Right forelimb (tissue), 1 donor: Measurements from ENCODE around the gene PF4V1.
"Not testable (repeated sequence)": the region's sequence is repeated elsewhere in the genome, so short reads cannot be mapped to it uniquely, and the experiment has no call there.

ENCODE experiments used
- DNase-seq: peaks from one replicate; pipeline ENCODE4 v3.0.0-alpha.2; 2018

PF4V1 gene

DNA sequence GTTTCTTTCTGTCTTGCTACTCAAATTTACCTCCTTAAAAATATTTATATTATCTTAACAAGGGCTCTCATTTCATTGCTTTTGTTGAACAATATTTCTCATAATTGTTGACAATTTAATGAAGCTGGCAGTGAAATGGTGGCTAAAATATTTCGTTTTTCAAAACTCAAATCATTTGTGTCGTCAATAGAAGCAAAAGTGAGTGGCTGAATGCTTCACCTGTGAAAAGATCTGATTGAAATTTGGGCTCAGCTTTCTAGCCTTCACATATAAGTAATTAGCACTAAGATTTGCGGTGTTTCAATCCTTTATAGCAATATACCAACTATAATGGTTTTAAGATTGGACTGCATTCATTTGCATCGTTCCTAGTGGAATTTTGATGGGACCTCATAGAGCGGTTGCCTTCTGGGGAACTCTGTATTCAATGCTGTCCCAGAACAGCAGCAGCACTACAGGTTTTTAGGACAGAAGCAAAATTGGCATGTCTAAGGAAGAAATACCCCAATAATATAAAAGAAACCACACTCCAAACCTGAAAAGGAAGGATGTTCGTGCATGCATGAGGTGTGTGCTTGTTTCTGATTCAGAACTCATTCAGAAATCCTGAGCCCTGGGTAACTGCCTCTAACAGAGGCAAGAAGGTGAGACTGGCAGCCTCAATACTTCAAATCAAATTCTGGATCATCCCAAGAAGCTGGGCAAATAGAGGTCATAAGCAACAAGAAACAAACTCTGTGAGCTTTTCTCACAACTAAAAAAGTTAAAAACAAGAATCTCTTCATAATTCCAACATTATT is 18.6 kb downstream of the PF4V1 start:
- DNase-seq, result no peak

DNA sequence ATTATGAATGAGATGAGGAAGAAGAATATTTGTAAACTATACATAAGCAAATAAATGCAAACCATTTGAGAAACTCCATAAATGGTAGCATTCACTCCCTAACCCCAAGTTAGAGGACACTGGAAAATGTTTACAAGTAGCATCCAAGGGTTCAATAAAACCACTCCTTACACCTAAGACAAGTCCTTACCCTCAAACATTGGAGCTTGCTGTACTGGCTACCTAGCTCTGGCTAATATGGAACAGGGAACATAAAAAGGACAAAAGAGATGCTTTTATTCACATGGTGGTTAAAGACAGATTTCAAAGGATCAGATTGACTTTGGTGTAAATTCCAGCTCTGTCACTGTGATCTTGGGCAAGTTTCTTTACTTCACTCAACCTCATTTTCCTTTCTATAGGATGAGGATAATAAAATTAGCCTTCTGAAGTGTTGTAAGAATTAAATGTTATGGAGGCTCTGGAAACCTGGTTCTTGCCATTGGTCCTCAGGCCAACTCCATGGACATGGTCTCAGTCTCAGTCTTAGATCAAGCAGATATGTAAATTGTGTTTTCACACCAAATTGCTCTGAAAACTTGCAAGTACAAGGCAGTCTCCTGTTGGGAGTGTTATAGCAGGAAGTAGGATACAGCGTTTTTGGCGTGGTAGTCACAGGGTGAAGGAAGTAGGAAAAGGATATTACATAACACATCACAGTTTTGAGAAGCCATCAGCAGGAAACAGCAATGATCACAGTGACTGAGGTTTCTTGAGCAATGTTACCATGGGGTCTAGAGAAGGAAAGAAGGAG is 19.4 kb downstream of the PF4V1 start:
- no peak for DNase-seq

DNA sequence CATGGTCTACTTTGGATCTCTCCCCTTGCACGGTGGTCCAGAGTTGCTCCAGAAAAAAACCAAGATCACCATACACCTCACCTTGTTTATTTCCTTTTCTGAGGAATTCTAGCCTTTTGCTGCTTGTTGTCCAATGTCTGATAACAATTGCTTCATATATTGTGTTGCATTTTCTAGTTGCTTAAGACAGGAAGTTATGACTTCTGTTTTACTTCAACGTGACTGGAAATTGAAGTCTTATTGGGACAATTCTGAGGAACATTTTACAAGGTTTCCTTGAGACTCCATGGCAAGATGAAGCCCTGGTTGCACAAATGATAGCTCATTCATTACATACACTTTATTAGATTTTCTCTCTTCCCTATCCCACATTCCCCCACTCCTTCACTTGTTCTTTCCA is 21.3 kb downstream of the PF4V1 start:
- DNase-seq, result no peak

DNA sequence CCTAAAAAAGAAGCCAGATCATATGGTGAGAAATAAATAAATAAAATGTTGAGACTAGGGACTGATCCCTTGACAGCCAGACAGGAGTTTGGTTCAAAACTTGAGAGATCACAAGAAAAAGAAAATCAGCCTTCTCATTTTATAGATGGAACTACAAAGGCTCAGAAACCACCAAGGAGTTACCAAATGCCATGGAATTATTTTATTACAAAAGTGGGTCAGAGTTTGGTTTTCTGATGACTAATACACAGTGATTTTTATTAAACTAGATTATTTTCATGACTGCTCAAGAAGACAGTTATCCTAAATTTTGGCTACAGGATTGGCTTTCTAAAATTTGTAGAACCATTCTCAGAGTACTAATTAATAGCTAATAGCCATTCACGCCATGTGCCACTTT is 22.3 kb downstream of the PF4V1 start:
- no peak for DNase-seq

DNA sequence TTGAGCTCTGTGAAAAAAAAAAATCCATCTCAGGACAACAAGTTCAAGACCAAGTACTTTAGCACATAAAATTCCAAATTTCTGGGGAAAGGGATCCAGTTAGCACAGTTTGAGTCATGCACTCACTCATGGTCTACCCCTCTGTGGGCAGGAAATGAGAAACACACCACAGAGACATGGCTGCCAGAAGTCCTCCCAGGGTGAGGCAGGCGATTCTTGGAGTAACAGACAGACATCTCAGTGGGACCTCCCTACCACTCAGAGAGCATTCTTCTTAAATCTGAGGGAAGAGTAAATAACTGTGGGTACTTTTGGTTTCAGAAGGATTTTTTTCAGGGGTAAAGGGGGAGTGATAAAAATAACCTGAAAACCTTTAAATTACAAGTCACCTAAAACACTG is 30.2 kb downstream of the PF4V1 start:
- no peak for DNase-seq

DNA sequence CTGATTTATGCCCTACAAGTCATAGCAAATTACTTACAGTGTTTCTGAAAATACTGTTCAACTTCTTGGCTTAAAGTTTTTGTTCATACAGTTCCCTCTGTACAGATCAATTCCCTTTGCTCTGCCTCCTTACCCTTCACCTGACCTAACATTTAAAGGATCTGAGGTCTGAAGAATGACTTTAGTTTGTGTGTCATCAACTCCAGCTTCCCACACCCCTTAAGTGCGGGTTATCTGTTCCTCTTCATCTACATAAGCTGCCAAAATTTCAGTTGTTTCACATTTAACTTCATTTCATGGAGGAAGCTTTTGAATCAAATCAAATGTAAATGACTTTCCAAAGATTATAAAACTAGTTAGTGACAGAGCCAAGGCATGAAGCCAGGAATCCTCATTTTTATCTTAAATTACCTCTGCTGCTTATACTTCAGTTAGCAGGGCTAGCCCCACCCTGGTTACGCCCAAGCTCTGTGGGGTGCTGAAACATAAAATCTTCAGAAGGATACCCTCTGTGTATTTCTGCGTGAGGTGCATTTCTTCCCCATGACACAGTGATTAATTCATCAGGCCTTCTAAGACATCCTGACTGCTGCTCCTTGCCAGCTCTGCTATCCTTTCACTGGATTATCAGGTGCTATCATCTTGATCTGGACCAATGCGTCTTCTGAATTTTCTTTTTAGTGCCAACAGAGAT is 32.6 kb downstream of the PF4V1 start:
- no peak for DNase-seq

DNA sequence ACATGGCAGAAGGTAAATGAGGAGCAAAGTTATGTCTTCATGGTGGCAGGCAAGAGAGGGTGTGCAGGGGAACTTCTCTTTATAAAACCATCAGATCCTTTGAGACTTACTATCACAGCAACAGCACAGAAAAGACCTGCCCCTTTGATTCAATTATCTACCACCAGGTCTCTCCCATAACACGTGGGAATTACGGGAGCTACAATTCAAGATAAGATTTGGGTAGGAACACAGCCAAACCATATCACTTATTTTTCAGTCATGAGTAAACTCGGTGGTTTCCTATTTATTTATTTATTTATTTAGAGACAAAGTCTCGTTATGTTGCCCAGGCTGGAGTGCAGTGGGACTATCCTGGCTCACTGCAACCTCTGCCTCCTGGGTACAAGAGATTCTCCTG is 38.2 kb downstream of the PF4V1 start:
- no peak for DNase-seq

DNA sequence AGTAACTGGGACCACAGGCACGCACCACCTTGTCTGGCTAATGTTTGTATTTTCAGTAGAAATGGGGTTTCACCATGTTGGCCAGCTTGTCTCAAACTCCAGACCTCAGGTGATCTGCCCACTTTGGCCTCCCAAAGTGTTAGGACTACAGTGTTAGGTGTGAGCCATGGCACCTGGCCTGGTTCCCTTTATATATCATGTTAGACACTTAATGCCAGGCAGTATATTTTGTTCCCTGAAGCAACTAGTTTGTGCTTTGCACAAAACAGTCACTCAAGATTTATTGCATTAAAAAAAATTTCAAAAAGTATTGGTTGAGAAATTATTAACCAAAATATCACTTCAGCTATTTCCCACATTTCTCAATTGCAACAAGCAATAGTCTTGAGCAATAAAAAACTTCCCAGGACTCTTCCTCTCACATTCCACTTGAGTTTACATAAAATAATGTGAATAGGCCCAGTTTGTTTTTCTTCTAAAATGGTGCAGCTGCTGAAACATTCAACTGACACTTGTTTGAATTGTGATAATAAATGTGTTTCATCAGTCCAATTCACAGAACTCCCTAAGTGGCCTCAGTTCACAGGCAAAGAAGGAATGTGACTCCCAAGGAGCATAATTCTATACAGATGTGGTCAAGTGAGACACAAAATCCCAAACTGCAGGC is 38.8 kb downstream of the PF4V1 start:
- no peak for DNase-seq

DNA sequence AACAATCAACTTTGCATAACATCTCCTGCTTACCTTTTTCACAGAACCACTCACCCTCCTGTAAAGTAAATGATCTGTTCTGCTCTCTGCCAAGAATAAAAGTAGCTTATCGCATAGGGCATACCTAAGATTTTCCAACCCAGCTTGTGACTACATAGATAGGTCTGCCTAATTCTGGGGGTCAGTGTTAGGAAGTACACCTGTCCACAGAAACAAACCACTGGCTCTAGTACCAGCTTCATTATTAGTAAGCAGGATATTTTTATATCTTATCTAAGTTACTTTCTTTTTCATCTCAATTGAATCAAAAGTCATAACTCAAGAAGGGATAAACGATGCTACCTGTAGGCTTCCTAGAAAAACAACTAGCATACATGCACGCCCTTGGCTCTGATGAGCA is 39.9 kb downstream of the PF4V1 start:
- DNase-seq, result no peak

DNA sequence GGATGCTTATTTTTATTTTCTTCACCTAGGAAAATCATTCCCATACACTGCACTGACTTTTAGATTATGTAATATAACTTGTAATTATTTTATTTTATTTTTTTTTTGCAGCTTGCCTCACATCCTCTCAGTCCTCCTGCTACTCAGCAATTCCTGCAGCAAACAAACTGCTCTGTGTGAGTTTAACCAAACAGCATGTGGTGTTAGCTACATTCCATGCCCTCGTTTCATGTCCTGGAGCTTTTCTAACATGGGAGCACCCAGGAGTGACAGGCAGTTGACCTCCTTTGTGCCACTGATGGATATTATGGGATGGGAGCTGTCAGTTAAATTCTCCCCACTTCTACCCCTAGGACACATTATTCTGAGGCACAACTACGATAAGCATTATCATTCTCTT is 40.9 kb downstream of the PF4V1 start:
- no peak for DNase-seq

DNA sequence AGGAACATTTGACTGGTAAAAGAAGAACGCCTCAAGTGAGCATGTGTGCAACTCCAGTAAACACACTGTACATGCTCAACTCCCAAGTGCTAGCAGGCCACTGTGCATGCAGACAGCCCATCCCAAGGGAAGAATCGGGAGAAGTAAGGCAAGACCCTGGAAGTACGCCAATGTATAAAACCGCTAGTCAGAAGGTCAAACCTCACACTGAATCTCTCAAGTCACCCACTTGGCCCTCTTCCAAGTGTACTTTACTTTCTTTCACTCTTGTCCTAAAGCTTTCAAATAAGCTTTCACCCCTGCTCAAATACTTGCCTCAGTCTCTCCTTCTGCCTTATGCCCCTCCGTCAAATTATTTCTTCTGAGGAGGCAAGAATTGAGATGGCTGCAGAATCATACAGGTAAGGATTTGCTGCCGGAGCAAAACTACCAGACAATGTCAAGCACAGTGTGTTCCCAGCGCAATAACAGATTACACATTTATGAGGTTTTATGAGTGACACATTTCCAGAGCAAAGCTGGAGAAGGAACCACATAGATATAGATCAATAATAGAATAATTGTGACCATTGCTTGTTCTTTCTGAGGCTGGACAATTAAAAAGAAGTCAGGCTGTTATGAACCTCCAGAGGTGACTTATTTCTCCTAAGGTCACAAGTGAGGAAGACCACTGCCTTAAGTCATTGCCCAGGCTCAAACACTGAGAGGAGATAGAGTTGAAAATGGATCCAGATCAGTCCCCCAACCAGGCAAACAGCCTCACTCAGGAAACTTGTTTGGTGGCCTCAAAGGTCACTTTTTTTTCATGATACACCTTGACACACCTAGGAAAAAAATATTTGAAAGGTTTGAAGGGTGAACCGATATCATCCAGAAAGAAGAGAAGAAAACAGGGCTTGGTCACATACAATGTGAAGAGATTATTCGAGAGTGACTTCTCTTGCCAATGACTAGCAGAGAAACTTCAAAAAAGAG is 42.4 kb downstream of the PF4V1 start:
- no peak for DNase-seq

DNA sequence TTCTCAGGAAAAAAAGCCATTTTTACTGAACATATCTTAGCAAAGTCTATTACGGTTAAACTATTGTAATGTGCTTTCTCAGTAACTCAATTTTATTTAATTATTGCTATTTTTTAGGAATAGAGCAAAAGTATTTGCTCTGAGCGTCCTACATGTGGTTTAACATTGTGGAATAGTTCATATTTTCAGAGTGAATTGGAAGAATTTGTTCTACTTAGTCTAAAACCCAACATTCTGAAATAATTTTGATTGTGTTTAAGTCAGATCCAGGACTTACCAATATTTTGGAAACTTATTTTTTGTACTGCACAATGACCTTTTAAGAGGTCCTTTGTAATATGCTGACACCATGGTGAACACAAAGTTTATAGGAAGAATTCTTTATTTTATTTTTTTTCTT is 43.3 kb downstream of the PF4V1 start:
- DNase-seq, result no peak

DNA sequence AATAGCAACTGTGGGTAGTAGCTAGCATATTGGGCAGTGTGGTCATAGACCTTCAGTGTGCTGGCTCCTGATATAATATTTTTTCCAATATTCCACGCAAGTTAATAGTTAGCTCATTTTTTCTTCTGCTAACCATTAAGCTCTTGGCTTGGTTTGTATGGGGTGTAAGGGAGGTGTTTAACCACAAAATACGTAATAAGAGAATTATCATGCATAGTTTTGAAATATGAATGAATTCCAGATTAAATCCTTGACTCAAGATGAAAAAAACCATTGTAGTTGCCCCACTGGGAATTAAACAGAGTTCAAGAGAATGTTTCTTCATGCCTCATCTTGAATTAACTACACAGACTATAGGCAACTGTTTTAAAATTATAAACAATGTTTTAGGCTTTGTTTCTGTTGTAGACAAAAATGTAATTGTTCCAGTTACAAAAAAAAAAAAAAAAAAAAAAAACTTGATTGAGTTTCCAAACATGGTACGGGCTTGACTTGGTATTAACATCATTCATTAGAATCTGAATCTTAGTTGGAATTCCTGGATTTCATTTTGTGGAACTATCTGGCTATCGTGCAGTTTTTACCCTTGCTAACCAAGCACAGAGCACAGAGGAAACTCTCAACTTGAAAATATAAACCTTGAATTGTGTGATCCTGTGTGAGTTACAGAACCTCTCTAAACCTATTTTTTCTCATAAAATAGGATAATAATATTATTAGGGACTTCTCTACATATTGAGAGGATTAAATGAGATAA is 44.5 kb downstream of the PF4V1 start:
- DNase-seq, result no peak

DNA sequence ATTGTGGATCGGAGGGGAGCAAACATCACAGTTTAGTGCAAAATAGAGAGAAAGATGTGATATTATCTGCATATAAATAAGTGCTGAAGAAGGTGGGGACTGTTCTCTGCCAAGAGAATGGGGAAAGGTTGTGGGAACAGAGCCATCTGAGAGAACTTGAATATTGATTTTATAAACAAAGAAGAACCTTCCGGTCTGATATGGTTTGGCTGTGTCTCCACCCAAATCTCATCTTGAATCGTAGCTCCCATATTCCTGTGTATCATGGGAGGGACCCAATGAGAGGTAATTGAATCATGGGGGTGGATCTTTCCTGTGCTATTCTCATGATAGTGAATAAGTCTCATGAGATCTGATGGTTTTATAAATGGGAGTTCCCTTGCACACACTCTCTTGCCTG is 46.2 kb downstream of the PF4V1 start:
- not testable (repeated sequence) for DNase-seq

DNA sequence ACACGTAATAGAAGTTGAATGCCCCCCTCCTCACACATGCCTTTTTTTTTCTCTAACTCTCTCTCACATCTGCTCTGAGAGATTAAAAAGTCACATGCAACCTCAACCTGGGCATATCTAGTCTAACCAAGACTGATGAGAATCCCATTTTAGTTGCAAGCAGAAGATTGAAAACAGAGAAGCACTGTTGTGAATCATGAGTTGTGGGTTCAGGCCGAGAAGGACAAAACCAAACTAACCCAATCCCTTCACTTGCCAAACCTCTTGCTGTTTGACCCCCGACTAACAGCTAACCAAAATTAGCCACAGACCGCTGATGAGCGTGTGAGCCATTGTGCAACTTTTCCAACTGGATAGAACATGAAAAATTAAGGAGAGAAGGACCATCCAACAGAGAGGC is 47.9 kb downstream of the PF4V1 start:
- DNase-seq, result no peak

DNA sequence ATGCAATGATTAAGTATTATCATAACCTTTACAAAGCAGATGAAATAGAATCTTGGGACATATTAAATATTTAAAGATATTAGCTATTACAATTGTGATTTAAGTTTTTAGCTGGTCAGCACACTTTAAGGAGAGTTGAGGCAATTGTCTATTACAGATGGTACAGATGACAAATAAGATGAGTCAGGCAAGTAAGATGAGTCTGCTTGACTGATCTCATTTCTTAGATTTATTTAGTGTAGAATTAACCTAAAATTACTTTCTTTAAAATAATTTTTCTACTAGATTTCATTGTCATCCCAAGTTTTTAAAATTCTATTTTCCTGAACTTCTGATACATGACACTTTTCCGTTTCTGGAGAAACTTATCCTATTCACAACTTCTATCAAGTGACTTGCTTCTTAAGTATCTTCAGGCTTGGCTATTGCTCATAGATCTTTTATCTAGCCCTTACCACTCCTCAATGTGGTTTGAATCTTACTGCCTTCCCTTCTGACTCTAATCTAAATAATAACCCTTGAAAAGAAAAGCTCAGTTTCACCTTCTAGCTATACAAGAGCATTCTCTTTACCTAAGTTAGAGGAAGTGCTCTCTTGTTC is 49.0 kb downstream of the PF4V1 start:
- DNase-seq, result no peak

DNA sequence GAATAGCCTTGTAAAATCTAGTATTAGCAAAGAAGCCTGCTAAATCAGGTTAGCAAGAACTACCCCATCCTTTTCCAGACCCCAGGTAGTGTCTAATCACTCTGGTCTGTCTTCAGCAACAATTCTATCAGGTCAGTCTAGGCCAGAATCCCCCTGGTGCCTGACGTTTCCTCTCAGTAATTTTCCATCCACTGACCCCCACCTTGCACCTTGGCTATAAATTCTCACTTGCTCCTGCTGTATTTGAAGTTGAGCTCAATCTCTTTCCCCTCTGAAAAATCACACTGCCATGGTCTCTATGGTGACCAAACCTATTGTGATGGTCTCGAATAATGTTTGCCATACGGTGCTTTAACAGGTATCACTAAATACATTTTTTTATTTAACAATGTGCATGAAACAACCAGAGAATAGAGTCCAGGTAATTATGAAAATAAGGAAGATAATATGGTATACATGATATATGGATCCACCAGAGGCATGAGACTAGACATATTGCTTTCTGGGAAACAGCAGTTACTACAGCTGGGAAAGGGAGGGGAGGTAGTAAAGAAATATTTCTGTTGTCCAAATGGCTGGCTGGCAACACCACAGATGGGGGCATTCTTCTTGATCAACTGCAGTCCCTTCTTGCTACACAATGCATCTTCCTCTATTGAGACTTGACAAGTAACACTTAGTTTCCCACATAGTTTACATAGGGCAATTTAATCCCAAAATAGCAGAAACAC is 49.9 kb downstream of the PF4V1 start:
- no peak for DNase-seq
